K562 (cell line): ENCODE measurements around the gene TAOK2. TPM values are rescaled to one million over a fixed set of nuclear protein-coding genes. Genes with fewer than 3 reads are reported as not detected.

Experiments used
- ARID1B ChIP-seq: fragments of 450-650 bp; IDR thresholded peaks from 2 replicates; pipeline ENCODE4 v1.6.1; 2016; ENCODE audit warnings: antibody characterized with exemption, mild to moderate bottlenecking, inconsistent platforms
- ASH1L ChIP-seq: fragments of 450-650 bp; IDR thresholded peaks from 2 replicates; pipeline ENCODE4 v1.6.1; 2018; ENCODE audit warnings: borderline replicate concordance, mild to moderate bottlenecking, low read depth; ENCODE audit not compliant: partially characterized antibody
- BRCA1 ChIP-seq, 2 experiments: fragments of 450-650 bp in 1 of 2; sonication (generic) in 1 of 2; formaldehyde crosslinking in 1 of 2; IDR thresholded peaks; 2 replicates each; pipeline versions ENCODE4 v1.5.0 to v1.6.1; 2017 to 2020; ENCODE audit warnings: mild to moderate bottlenecking in 1 of 2, missing genetic modification reagents in 1 of 2
- E2F3 ChIP-seq: fragments of 250-450 bp; sonication (Bioruptor Pico); IDR thresholded peaks from 2 replicates; pipeline ENCODE4 v1.4.0; 2020; ENCODE audit warnings: mild to moderate bottlenecking
- FIP1L1 ChIP-seq: fragments of 200-400 bp; formaldehyde crosslinking; IDR thresholded peaks from 2 replicates; pipeline ENCODE4 v1.6.1; 2018; ENCODE audit warnings: mild to moderate bottlenecking, low read depth, low read length; ENCODE audit not compliant: poor library complexity, severe bottlenecking
- GABPB1 ChIP-seq: sonication (generic); formaldehyde crosslinking; IDR thresholded peaks from 2 replicates; pipeline ENCODE4 v1.8.0; 2022; ENCODE audit warnings: mild to moderate bottlenecking, missing genetic modification reagents
- HDAC2 ChIP-seq: fragments of 450-650 bp; IDR thresholded peaks from 2 replicates; pipeline ENCODE4 v1.6.1; 2016; ENCODE audit warnings: mild to moderate bottlenecking
- NFE2 ChIP-seq: IDR thresholded peaks from 2 replicates; pipeline ENCODE4 v1.6.1; 2014; ENCODE audit warnings: antibody characterized with exemption, low read depth
- PHF20 ChIP-seq: fragments of 450-650 bp; IDR thresholded peaks from 2 replicates; pipeline ENCODE4 v1.6.1; 2018; ENCODE audit not compliant: partially characterized antibody
- POLR2AphosphoS5 ChIP-seq: IDR thresholded peaks from 2 replicates; pipeline ENCODE4 v1.6.1; 2011; ENCODE audit warnings: mild to moderate bottlenecking, low read depth, low read length, moderate library complexity; ENCODE audit not compliant: control insufficient read depth, insufficient read depth
- SP2 ChIP-seq: IDR thresholded peaks from 2 replicates; pipeline ENCODE4 v1.6.1; 2011; ENCODE audit warnings: mild to moderate bottlenecking, low read depth, low read length, moderate library complexity; ENCODE audit not compliant: poor library complexity, severe bottlenecking; ENCODE audit errors: extremely low read depth
- ZFX ChIP-seq: sonication (generic); formaldehyde crosslinking; IDR thresholded peaks from 2 replicates; pipeline ENCODE4 v1.8.0; 2022; ENCODE audit warnings: mild to moderate bottlenecking, missing genetic modification reagents, moderate library complexity
- ZNF217 ChIP-seq: sonication (generic); formaldehyde crosslinking; IDR thresholded peaks from 2 replicates; pipeline ENCODE4 v1.8.0; 2022; ENCODE audit warnings: mild to moderate bottlenecking, missing genetic modification reagents
- polyA plus RNA-seq, 8 experiments: library from polyadenylated mRNA; depleted of rRNA in 4 of 8; stranded (reverse) in 5 of 8; unstranded in 3 of 8; fragments of >200 nt; fragmentation: Nextera tagmentation in 2 of 8; fragmentation: Illumina TruSeq in 1 of 8; extraction: Ambion mirVana in 2 of 8; extraction: Trizol in 1 of 8; gene quantifications; 2 replicates each; pipeline versions ENCODE4 v1.2.1 to v1.2.3, GENCODE V29; 2011 to 2014; ENCODE audit warnings: inconsistent platforms in 1 of 8, missing spikeins in 1 of 8
- total RNA-seq, 7 experiments: library from RNA; depleted of rRNA in 6 of 7; stranded (reverse); fragments of >200 nt in 6 of 7; fragmentation: Illumina TruSeq in 2 of 7; extraction: Trizol in 2 of 7; gene quantifications; 2 replicates each; pipeline versions ENCODE4 v1.2.1 to v1.2.3, GENCODE V29; 2011 to 2021; ENCODE audit warnings: low replicate concordance in 1 of 7
- TF ChIP-seq, protein P1 (sequence below): sonication (generic); formaldehyde crosslinking; IDR thresholded peaks from 2 replicates; pipeline ENCODE4 v1.5.0; 2020; ENCODE audit warnings: missing genetic modification reagents
- TF ChIP-seq, protein P2 (sequence below): fragments of 250-450 bp; sonication (Bioruptor Pico); IDR thresholded peaks from 2 replicates; pipeline ENCODE4 v1.4.0; 2020; ENCODE audit warnings: mild to moderate bottlenecking, moderate library complexity
- TF ChIP-seq, protein P3 (sequence below): IDR thresholded peaks from 3 replicates; pipeline ENCODE4 v1.6.1; 2011; ENCODE audit warnings: borderline replicate concordance, mild to moderate bottlenecking; ENCODE audit not compliant: insufficient read length, insufficient read depth
- TF ChIP-seq, protein P4 (sequence below): sonication (generic); formaldehyde crosslinking; IDR thresholded peaks from 2 replicates; pipeline ENCODE4 v1.8.1; 2023; ENCODE audit warnings: mild to moderate bottlenecking, missing genetic modification reagents
- TF ChIP-seq, protein P5 (sequence below): sonication (generic); formaldehyde crosslinking; IDR thresholded peaks from 2 replicates; pipeline ENCODE4 v1.8.0; 2022; ENCODE audit warnings: mild to moderate bottlenecking, missing genetic modification reagents, borderline replicate concordance

The TAOK2 gene
- total and polyA plus RNA-seq, 9 of the 15 experiments (the other 6 are each of a cell fraction or from before 2014, with no cell fraction given), result 0.10 to 41.8 (median 13.7) TPM

DNA sequence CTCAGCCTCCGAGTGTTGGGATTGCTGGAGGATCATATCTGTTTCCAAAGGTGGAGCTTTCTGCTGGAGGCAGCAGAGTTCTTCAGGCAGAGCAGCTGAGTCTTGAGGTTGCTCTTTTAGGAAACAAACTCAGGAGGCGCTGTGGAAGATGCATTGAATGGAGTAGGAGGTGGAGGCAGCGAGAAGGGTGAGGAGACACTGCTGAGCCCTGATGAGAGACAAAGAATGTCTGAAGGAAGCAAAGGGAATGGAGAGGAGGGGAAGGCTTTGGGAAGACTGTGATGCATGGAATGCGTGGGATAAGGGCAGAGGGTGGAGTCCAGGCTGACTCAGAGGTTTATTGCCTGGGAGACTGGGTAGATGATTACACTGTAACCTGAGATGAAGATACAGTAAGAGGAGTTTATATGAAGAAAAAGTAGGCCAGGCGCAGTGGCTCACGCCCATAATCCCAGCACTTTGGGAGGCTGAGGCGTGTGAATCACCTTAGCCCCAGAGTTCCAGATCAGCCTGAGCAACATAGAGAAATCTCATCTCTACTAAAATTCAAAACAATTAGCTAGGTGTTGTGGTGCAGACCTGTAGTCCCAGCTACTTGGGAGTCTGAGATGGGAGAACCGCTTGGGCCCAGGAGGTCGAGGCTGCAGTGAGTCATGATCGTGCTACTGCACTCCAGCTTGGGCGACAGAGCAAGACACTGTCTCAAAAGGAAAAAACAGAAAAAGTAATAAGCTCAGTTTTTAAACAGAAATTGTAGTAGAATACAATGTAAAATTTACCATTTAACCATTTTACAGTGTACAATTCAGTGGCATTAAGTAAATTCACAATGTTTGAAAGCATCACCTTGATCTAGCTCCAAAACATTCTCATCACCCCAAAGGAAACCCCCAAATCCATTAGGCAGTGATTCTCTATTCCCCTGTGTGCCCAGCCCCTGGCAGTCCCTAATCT, 29.5 kb upstream of the TAOK2 start (continued):
- TF ChIP-seq E2F3 (no peak), PHF20 (no peak), HDAC2 (no peak), GABPB1 (no peak), ZNF217 (CRISPR knock-in tag) (no peak), BRCA1 (IDR thresholded peaks at IDR 0.05) (no peak), BRCA1 (CRISPR knock-in tag; IDR thresholded peaks at IDR 0.05) (no peak), NFE2 (peak; percentile 39), POLR2AphosphoS5 (no peak), ASH1L (no peak), ZFX (CRISPR knock-in tag) (peak; percentile 88), FIP1L1 (no peak), ARID1B (no peak; the same call in none of the 2 replicates), SP2 (no peak)
- TF ChIP-seq, protein P1, sequence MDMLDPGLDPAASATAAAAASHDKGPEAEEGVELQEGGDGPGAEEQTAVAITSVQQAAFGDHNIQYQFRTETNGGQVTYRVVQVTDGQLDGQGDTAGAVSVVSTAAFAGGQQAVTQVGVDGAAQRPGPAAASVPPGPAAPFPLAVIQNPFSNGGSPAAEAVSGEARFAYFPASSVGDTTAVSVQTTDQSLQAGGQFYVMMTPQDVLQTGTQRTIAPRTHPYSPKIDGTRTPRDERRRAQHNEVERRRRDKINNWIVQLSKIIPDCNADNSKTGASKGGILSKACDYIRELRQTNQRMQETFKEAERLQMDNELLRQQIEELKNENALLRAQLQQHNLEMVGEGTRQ (CRISPR knock-in tag), result no peak
- TF ChIP-seq, protein P2, sequence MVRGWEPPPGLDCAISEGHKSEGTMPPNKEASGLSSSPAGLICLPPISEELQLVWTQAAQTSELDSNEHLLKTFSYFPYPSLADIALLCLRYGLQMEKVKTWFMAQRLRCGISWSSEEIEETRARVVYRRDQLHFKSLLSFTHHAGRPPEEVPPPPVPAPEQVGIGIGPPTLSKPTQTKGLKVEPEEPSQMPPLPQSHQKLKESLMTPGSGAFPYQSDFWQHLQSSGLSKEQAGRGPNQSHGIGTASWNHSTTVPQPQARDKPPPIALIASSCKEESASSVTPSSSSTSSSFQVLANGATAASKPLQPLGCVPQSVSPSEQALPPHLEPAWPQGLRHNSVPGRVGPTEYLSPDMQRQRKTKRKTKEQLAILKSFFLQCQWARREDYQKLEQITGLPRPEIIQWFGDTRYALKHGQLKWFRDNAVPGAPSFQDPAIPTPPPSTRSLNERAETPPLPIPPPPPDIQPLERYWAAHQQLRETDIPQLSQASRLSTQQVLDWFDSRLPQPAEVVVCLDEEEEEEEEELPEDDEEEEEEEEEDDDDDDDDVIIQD, result no peak
- TF ChIP-seq, protein P3, sequence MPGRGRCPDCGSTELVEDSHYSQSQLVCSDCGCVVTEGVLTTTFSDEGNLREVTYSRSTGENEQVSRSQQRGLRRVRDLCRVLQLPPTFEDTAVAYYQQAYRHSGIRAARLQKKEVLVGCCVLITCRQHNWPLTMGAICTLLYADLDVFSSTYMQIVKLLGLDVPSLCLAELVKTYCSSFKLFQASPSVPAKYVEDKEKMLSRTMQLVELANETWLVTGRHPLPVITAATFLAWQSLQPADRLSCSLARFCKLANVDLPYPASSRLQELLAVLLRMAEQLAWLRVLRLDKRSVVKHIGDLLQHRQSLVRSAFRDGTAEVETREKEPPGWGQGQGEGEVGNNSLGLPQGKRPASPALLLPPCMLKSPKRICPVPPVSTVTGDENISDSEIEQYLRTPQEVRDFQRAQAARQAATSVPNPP, result no peak
- TF ChIP-seq, protein P4, sequence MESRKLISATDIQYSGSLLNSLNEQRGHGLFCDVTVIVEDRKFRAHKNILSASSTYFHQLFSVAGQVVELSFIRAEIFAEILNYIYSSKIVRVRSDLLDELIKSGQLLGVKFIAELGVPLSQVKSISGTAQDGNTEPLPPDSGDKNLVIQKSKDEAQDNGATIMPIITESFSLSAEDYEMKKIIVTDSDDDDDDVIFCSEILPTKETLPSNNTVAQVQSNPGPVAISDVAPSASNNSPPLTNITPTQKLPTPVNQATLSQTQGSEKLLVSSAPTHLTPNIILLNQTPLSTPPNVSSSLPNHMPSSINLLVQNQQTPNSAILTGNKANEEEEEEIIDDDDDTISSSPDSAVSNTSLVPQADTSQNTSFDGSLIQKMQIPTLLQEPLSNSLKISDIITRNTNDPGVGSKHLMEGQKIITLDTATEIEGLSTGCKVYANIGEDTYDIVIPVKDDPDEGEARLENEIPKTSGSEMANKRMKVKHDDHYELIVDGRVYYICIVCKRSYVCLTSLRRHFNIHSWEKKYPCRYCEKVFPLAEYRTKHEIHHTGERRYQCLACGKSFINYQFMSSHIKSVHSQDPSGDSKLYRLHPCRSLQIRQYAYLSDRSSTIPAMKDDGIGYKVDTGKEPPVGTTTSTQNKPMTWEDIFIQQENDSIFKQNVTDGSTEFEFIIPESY (CRISPR knock-in tag), result no peak
- TF ChIP-seq, protein P5, sequence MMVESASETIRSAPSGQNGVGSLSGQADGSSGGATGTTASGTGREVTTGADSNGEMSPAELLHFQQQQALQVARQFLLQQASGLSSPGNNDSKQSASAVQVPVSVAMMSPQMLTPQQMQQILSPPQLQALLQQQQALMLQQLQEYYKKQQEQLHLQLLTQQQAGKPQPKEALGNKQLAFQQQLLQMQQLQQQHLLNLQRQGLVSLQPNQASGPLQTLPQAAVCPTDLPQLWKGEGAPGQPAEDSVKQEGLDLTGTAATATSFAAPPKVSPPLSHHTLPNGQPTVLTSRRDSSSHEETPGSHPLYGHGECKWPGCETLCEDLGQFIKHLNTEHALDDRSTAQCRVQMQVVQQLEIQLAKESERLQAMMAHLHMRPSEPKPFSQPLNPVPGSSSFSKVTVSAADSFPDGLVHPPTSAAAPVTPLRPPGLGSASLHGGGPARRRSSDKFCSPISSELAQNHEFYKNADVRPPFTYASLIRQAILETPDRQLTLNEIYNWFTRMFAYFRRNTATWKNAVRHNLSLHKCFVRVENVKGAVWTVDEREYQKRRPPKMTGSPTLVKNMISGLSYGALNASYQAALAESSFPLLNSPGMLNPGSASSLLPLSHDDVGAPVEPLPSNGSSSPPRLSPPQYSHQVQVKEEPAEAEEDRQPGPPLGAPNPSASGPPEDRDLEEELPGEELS (CRISPR knock-in tag), result 0 out of 2 replicates have a peak, but pooled peaks have one; percentile 64
